ENCODE results near the gene KRTAP13-2.

KRTAP13-2 gene

DNA sequence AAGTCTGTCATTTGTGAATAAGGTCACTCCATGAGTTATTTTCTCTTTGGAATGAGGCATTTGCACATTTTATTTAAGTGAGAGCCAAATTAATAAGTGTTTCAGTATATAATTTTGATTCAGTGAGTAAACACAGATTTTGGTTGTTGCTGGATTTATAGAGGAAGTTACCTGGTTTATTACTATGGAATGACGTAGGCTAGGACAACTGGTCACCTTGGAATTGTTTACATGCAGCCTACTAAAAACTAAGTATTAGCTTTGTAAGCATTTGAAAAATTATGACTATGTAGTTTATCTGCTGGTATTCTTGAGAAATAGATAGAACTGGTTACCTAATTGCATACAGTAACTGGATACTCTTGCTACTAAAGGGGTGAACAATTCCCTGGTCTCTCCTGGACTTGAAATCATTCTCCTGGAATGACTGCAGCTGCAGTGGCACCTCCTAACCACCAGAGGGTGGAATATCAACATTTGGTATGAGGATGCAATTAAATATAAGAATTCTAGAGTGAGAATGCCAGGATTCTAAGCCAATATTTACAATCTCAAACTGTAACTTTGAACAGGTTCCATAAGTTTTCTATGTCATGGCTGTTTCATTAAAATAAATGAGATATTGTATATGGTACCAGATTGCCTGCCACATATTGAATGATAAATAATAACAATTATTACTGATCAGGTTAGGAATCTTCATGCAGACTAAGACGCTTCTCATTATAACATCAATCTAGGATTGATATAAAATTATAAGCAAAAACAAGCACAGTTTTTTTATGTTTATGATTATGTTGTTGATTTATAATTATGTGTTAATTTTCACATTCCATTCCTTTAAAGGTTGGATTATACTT, 31.1 kb downstream of the KRTAP13-2 start:
- no peak overlapping the region for H3K4me3 ChIP-seq (ENCODE audit: low read depth, low read length)
- DNase-seq (ENCODE audit: low read depth), result peak; percentile 72
- TF ChIP-seq, protein P1, sequence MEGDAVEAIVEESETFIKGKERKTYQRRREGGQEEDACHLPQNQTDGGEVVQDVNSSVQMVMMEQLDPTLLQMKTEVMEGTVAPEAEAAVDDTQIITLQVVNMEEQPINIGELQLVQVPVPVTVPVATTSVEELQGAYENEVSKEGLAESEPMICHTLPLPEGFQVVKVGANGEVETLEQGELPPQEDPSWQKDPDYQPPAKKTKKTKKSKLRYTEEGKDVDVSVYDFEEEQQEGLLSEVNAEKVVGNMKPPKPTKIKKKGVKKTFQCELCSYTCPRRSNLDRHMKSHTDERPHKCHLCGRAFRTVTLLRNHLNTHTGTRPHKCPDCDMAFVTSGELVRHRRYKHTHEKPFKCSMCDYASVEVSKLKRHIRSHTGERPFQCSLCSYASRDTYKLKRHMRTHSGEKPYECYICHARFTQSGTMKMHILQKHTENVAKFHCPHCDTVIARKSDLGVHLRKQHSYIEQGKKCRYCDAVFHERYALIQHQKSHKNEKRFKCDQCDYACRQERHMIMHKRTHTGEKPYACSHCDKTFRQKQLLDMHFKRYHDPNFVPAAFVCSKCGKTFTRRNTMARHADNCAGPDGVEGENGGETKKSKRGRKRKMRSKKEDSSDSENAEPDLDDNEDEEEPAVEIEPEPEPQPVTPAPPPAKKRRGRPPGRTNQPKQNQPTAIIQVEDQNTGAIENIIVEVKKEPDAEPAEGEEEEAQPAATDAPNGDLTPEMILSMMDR (conservative IDR thresholded peaks at IDR 0.05; ENCODE audit: low read depth, low read length), result peak; percentile 89

DNA sequence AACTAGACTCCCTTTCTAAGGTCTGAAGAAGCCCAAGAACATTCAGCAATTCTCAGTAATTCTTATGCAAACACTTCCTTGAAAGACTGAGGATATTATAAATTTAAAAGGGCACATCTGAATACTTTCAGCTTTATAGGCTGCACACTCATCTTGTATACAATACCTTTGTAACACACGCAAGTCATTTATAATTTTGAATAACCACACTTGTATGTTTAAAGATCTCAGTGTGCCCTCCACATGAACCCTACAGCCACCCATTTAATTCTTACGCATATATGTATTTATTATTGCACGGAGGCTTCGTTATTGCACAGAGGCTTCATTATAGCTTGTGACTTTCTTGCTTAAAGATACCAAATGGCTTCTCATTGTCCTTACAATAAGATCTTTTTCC, 33.4 kb downstream of the KRTAP13-2 start:
- no peak overlapping the region for H3K4me3 ChIP-seq (ENCODE audit: low read depth, low read length)
- TF ChIP-seq, protein P1 (conservative IDR thresholded peaks at IDR 0.05; ENCODE audit: low read depth, low read length), result no peak
- no peak for DNase-seq (ENCODE audit: low read depth)

DNA sequence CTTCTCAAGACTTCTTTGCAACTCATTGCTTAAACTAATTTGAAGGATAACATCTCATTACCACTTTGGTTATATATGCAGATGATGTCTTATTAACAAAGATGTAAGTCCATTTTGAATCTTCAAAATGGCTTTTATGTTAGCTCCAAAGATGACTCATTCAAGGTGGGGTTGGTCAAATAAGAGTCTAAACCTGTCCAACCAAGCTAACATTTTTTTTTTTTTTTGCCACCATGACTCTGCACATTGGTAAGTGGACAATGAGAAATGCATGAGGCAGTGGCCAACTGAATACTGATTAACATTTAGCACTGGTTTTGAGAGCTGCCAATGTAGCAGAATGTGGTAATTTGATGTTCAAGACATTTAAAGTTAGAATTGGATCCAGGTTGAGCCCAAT, 34.3 kb downstream of the KRTAP13-2 start:
- H3K4me3 ChIP-seq (ENCODE audit: low read depth, low read length), result no peak overlapping the region

DNA sequence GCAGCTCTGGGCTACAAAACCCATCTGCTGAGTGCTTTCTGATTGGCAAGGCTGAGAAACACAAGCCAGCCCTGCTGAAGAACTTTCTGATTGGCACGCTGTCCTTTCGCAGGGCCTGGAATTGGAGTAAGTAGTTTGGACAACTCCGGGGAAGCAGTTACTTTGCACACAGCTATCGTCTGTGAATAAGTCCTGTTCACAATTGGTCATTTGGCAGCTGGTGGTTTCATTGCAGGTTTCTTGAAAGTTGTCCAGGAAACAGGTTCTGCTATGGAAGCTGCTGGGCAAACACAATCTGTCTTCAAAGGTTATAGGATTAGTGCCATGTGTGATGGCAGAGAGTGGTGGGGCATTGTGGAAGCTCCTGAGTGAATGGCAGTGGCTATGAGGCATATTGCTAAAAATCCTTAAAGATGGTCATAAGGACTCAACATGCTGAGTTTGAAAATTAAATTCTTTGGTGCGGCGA, 34.8 kb downstream of the KRTAP13-2 start, which contains the start of gene KRTAP27-1:
KRTAP27-1 (minus strand) TSS at position 419 of the 469 bp plus-strand sequence; CDS start at position 393, 26 bp downstream.
- DNase-seq (ENCODE audit: low read depth), result no peak
- TF ChIP-seq, protein P1 (conservative IDR thresholded peaks at IDR 0.05; ENCODE audit: low read depth, low read length), result no peak
- no peak within 1 kb of the TSS for H3K4me3 ChIP-seq (ENCODE audit: low read depth, low read length)

More for the DNA sequence above, 34.3 kb downstream of the KRTAP13-2 start:
- TF ChIP-seq, protein P1 (conservative IDR thresholded peaks at IDR 0.05; ENCODE audit: low read depth, low read length), result no peak
- no peak for DNase-seq (ENCODE audit: low read depth)

DNA sequence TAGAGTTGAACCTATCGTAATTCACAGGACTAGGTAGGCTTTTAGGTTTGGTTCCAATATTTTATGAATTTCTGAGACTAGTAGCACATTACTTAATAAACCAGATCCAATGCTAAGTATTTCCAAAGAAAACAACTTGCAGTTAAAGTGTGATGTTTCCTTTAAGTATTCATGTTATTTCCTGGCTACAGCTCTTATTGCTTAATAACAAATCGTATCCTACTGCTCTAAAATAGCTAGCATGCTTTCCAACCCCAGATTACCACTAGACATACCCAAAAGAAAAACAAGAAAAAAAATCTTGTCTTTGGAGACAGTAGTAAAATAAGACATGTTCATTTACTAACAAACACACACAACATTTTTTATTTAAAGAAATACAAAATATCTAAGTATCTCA, 35.5 kb downstream of the KRTAP13-2 start:
- TF ChIP-seq, protein P1 (conservative IDR thresholded peaks at IDR 0.05; ENCODE audit: low read depth, low read length), result no peak

DNA sequence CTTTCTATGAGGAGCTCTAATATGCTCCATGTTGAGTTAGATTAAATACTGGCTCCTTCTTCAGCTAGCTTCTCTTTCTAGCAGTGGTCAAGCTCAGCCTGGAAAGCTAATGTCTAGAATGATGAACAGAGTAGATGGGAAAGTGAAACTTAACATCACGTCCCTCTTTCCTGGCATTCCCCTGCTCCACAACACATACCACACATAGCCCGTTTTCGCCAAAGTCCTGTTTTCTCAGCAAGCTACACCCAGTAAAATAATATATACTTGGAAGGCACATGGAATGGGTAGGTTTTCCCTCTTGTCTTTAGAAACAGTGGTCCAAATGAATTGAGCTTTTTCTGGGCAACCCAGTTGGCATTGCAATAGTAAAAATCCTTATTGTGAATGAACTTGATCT, 38.3 kb downstream of the KRTAP13-2 start:
- TF ChIP-seq, protein P1 (conservative IDR thresholded peaks at IDR 0.05; ENCODE audit: low read depth, low read length), result no peak
- DNase-seq (ENCODE audit: low read depth), result no peak
- H3K4me3 ChIP-seq (ENCODE audit: low read depth, low read length), result no peak overlapping the region

More for the DNA sequence above, 35.5 kb downstream of the KRTAP13-2 start:
- DNase-seq (ENCODE audit: low read depth), result peak; percentile 75
- no peak overlapping the region for H3K4me3 ChIP-seq (ENCODE audit: low read depth, low read length)
